ENCODE results near the gene MS4A6A. TPM values are rescaled to one million over a fixed set of nuclear protein-coding genes. Genes with fewer than 3 reads are reported as not detected.

The MS4A6A gene
- total and polyA plus RNA-seq, 2 donors (not counting 1 experiment from before 2014, with no cell fraction given) = 0.34 to 4.1 TPM

DNA sequence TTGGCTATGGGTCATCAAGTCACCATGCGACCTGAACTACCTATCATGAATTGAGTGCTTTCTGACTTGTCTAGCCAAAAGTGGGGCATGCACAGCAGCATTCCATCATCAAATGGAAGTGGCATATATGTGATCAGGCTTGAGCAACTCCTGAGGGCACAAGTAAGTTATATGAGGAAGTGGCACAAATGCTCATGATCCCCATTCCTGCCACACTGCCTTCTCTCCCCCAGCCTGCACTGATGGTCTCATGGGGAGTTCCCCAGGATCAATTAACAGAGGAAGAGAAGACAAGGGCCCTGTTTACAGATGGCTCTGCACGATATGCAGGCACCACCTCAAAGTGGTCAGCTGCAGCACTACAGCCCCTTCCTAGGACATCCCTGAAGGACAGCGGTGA lies 38.3 kb upstream of the MS4A6A start:
- Histone ChIP-seq H3K4me2 (replicated peaks; ENCODE audit: low read depth, low read length, poor library complexity, severe bottlenecking) (no peak overlapping the region), H4K20me1 (ENCODE audit: control insufficient read depth, insufficient read depth, low read length, poor library complexity, severe bottlenecking) (no peaks in the 10 kb centered on the region), H3K27me3 (replicated peaks in 1 of 4; ENCODE audit: control extremely low read depth in 1 of 4, control insufficient read depth in 3 of 4, insufficient read depth in 4 of 4, low read length in 3 of 4) (no peaks in the 10 kb centered on the region), H3K4me3 (ENCODE audit: control extremely low read depth in 1 of 5, extremely low read depth in 1 of 5, insufficient read depth in 1 of 5, low read depth in 2 of 5, low read length in 4 of 5) (no peak overlapping the region), H2AFZ (ENCODE audit: insufficient read depth, low read depth, low read length, poor library complexity, severe bottlenecking) (no peak overlapping the region), H3K9ac (ENCODE audit: low read length) (no peak overlapping the region), H3K27ac (ENCODE audit: low read length in 2 of 2) (no peak overlapping the region), H3K9me3 (ENCODE audit: control extremely low read depth in 1 of 3, control insufficient read depth in 2 of 3, insufficient read depth in 1 of 3, low read length in 2 of 3) (no peaks in the 10 kb centered on the region), H3K36me3 (replicated peaks in 1 of 2; ENCODE audit: control extremely low read depth in 1 of 2, control insufficient read depth in 1 of 2, extremely low read depth in 1 of 2, insufficient read depth in 2 of 2, low read length in 1 of 2) (no peaks in the 10 kb centered on the region), H3K4me1 (ENCODE audit: control insufficient read depth in 2 of 2, insufficient read depth in 2 of 2, low read length in 2 of 2) (no peaks in the 10 kb centered on the region), H3K79me2 (ENCODE audit: control insufficient read depth, insufficient read depth, low read length) (no peaks in the 10 kb centered on the region)
- ChIA-PET CTCF (no interaction called here), POLR2A (no interaction called here)
- no peak for ATAC-seq (ENCODE audit: low read depth)
- H3K27ac Mint-ChIP-seq = no peak overlapping the region
- DNase-seq = no peak
- no peak overlapping the region for H3K4me3 Mint-ChIP-seq
- no peaks in the 10 kb centered on the region for H3K4me1 Mint-ChIP-seq
- H3K9me3 Mint-ChIP-seq (ENCODE audit: insufficient read depth) = no peaks in the 10 kb centered on the region
- intact Hi-C loops (cut with micrococcal nuclease) = no loop called here
- WGBS (ENCODE audit: insufficient coverage) = 75% methylated on average over 3 of the region's 3 CpGs
- no peak for TF ChIP-seq EZH2 (IDR thresholded peaks at IDR 0.05; ENCODE audit: borderline replicate concordance, insufficient read depth, low read depth, low read length, poor library complexity, severe bottlenecking)
- TF ChIP-seq, protein P1, sequence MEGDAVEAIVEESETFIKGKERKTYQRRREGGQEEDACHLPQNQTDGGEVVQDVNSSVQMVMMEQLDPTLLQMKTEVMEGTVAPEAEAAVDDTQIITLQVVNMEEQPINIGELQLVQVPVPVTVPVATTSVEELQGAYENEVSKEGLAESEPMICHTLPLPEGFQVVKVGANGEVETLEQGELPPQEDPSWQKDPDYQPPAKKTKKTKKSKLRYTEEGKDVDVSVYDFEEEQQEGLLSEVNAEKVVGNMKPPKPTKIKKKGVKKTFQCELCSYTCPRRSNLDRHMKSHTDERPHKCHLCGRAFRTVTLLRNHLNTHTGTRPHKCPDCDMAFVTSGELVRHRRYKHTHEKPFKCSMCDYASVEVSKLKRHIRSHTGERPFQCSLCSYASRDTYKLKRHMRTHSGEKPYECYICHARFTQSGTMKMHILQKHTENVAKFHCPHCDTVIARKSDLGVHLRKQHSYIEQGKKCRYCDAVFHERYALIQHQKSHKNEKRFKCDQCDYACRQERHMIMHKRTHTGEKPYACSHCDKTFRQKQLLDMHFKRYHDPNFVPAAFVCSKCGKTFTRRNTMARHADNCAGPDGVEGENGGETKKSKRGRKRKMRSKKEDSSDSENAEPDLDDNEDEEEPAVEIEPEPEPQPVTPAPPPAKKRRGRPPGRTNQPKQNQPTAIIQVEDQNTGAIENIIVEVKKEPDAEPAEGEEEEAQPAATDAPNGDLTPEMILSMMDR (IDR thresholded peaks at IDR 0.05) = no peak
- H3K27me3 Mint-ChIP-seq = no peaks in the 10 kb centered on the region

DNA sequence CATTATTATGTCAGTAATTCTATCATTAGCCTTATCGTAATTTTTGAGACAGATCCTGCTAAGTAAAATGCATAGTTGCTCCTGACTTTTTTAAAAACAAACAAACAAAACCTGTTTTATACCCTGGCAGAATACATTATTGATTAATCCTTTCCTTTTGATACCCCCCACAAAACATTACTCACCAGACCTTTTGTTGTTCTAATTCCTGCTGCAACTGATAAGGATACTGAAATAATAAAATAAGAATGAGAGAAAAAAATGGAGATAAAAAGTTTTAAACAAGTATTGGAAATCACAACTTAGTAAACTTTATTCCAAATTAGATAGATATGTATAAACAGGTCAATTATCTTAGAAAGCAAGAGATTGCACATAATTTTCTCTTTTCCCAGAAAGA lies 31.5 kb upstream of the MS4A6A start:
- Histone ChIP-seq H3K27me3 (replicated peaks in 1 of 4; ENCODE audit: control extremely low read depth in 1 of 4, control insufficient read depth in 3 of 4, insufficient read depth in 4 of 4, low read length in 3 of 4) (no peaks in the 10 kb centered on the region), H3K9ac (ENCODE audit: low read length) (no peak overlapping the region), H3K36me3 (replicated peaks in 1 of 2; ENCODE audit: control extremely low read depth in 1 of 2, control insufficient read depth in 1 of 2, extremely low read depth in 1 of 2, insufficient read depth in 2 of 2, low read length in 1 of 2) (no peaks in the 10 kb centered on the region), H4K20me1 (ENCODE audit: control insufficient read depth, insufficient read depth, low read length, poor library complexity, severe bottlenecking) (no peaks in the 10 kb centered on the region), H3K79me2 (ENCODE audit: control insufficient read depth, insufficient read depth, low read length) (no peaks in the 10 kb centered on the region), H2AFZ (ENCODE audit: insufficient read depth, low read depth, low read length, poor library complexity, severe bottlenecking) (no peak overlapping the region), H3K9me3 (ENCODE audit: control extremely low read depth in 1 of 3, control insufficient read depth in 2 of 3, insufficient read depth in 1 of 3, low read length in 2 of 3) (no peaks in the 10 kb centered on the region), H3K4me3 (ENCODE audit: control extremely low read depth in 1 of 5, extremely low read depth in 1 of 5, insufficient read depth in 1 of 5, low read depth in 2 of 5, low read length in 4 of 5) (no peak overlapping the region), H3K4me2 (replicated peaks; ENCODE audit: low read depth, low read length, poor library complexity, severe bottlenecking) (no peak overlapping the region), H3K27ac (ENCODE audit: low read length in 2 of 2) (no peak overlapping the region), H3K4me1 (ENCODE audit: control insufficient read depth in 2 of 2, insufficient read depth in 2 of 2, low read length in 2 of 2) (no peaks in the 10 kb centered on the region)
- Mint-ChIP-seq H3K27me3 (peaks cover 6% of the 10 kb centered on the region), H3K4me3 (no peak overlapping the region), H3K9me3 (ENCODE audit: insufficient read depth) (no peaks in the 10 kb centered on the region), H3K27ac (no peak overlapping the region), H3K4me1 (peaks cover 2% of the 10 kb centered on the region)
- POLR2A ChIA-PET = no interaction called here
- WGBS (ENCODE audit: insufficient coverage) = 100% methylated on average over 1 of the region's 1 CpG
- no peak for ATAC-seq (ENCODE audit: low read depth)
- CTCF ChIA-PET = no interaction called here
- TF ChIP-seq EZH2 (IDR thresholded peaks at IDR 0.05; ENCODE audit: borderline replicate concordance, insufficient read depth, low read depth, low read length, poor library complexity, severe bottlenecking) = no peak
- TF ChIP-seq, protein P1 (IDR thresholded peaks at IDR 0.05) = no peak
- intact Hi-C loops (cut with micrococcal nuclease) = no loop called here
- DNase-seq = no peak
